Activated effector memory CD4-positive, alpha-beta T cell treated with anti-CD3 and anti-CD28 coated beads, Interleukin-2, amount 50 U/mL, for 16 hours (primary cell): Measurements from ENCODE around the gene MAPKAPK3.
"Not testable (repeated sequence)": the region's sequence is repeated elsewhere in the genome, so short reads cannot be mapped to it uniquely, and the experiment has no call there.

Source experiments
- DNase-seq: peaks from one replicate; pipeline ENCODE4 v3.0.0-alpha.2; 2020

MAPKAPK3 gene

DNA sequence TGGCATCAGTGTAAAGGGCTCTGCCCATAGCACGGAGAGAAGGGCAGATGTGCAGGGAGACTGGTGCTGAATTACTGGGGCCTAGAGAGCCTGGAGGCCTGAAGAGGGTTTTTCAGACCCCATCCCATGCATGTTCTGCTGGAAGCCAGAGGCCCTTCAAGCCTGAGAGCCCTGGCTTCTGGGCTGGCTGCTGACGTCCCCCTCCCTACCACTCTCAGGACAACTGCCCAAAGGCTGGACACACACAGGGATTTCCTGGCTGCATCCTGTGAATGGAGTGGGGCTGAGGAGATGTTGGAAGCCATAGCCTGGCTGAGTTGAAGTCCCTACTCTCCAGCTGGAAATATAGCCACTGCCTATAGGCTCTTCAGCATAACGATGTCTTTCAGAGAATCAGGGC, 40.9 kb downstream of the MAPKAPK3 start:
- peak; percentile 36 for DNase-seq

DNA sequence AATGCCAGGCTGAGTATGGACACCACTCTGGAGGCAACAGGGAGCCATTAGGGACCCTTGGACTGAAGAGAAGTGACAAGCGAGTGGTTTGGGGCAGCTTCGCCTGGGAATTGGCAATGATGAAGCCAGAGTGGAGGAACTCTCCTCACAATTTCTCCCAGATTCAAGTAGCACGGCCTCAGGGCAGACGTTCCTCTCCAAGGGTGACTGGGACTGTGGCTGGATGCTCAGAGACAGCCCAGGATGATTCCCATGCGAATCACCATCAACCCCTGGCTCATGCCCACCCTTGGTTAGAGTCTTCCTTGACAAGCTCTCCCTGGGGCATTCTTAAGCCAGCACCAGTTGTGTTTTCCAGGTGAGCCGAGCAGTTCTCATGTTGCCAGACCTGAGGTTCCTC, 41.5 kb downstream of the MAPKAPK3 start:
- peak; percentile 41 for DNase-seq

DNA sequence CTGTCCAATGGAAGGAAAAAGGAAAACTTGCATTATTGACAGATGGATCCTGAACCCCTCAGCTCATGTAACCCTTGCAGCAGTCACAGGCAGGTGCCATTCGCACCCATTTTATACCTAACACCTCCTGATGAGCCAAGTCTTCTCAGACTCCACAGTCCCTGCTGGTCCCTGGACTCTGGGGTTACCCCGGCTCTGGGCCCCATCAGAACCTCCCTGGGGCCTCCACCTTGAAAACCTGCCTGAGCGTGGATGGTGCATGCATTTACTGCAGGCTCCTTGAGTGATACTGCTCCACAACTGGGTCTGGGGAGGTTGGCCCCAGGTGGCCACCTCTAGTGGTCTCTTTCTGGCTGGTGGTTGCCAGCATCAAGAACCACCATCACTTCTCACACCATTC, 41.9 kb downstream of the MAPKAPK3 start:
- DNase-seq: peak; percentile 38

DNA sequence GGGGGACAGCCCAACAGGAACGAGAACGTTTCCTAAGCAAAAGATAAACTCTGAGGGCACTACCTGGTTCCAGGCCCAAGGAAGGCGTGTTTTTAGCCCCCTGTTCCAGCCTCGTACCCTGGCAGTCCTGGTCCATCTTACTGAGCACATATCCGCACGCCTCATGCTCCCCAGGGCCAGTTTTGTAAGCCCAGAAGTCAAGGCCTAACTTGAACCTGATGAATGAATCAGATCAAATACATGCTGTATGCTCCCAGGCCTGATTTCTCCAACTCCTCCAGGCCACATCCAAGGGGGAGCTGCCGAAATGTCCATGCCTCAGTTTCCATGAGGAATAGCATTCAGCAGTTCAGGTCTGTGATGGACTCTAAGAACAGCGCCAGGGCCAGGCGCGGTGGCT, 43.4 kb downstream of the MAPKAPK3 start:
- DNase-seq: peak; percentile 45

DNA sequence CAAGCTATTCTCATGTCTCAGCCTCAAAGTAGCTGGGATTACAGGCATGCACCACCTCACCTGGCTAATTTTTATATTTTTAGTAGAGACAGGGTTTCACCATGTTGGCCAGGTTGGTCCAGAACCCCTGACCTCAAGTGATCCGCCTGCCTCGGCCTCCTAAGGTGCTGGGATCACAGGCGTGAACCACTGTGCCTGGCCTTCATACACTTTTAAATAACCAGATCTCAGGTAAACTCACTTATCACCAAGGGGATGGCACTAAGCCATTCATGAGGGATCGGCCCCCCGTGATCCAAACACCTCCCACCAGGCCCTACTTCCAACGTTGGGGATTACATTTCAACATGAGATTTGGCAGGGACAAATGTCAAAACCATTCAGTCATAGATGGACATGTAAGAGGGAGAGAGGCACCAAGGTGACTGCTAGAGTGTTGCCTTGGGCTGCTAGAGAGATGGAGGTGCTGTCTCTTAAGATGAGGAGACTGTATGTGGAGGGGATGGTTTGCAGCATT, 44.4 kb downstream of the MAPKAPK3 start:
- peak; percentile 43 for DNase-seq

DNA sequence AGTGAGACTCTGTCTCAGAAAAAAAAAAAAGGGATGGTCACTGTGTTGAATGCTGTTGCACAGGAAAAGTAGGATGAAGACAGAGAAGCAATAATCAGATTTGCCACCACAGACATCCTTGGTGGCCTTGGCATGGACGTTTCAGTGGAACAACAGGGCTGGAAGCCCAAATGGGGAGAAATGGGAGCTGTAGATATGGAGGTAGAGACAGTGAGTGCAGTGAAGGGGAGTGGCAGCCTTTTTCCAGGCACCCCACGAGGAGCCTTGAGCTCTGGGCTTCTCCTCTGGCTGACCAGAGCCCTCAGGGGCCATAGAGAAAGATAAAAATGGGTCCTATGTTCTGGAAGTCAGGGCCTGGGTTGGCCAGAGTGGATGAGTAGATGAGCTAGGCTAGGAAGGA, 45.5 kb downstream of the MAPKAPK3 start:
- DNase-seq: no peak

DNA sequence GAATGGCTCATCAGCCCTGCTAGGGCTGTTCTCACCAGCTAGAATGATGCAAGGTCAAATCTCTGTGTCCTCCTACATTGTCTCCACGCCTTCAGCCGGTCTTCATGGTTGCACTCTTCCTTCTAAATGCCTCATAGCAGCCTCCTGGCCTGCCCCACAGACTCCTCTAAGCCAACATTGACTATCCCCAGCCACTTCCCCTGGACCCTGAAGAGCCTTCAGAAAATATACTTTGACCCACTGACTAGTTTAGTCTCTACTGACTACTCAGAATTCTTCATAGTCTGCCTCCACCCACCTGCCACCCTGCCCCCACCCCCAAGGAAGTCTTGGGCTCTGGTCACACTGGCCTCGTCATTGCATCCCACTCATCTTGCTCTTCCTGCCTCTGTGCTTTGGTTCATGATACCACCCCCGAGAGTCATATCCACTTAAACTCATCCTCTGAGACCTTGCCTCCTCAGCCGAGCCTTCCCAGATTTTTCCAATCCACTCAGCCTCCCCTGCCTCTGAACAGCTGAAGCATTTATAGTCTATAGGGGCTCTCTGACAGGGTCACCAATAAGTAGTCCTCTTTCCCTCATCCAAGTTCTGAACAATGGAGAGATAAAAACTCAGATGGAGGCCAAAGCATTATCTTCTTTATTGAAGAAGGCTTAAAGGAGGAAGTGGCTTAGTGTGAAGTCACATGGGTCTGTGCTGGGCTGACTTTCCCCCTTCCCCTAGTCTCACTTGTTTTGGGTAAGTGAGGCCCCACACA, 48.3 kb downstream of the MAPKAPK3 start:
- peak; percentile 38 for DNase-seq

DNA sequence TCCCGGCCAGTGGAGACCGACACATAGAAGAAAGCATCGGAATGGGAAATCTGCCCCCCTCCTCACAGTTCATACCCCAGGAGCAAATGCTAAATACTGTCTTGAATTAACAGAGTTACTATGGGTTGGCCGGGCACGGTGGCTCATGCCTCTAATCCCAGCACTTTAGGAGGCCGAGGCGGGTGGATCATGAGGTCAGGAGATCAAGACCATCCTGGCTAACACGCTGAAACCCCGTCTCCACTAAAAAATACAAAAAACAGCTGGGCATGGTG, 48.8 kb downstream of the MAPKAPK3 start:
- DNase-seq: peak; percentile 37

DNA sequence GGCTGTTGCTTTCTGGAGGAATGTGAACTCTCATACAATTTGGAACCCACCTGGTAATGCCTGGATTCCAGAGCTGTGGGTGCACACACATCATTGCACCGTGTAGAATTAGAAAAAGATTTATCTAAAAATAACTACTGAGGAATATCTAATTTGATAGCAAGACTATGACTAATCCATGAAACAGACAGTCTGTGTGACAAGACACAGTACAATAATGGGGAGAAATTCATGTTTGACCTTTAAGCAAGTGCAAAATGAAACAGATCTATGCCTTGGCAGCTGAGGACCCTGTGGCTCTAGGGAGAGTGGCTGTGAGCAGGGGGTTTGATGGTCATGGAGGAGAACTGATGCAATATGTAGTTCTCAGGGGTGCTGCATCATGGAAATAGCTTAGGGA, 49.9 kb downstream of the MAPKAPK3 start:
- no peak for DNase-seq

DNA sequence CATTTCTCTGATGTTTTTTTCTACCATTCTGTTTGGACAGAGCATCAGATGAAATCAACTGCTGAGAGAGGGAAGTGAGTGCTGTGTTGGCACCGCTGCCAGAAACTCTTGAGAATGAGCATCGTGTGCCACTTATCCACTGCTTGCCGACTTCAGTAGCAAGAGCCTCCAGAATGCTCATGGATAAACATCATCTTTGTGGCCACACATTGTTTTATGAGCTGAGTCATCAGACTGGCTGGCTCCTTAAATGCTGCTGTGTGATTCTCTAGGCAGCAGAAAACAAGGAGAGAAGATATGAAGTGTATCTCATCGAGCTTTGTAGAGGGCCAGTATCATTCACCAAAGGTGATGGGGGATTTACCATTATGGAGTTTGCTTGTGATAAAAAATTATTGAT, 54.4 kb downstream of the MAPKAPK3 start:
- DNase-seq: no peak

DNA sequence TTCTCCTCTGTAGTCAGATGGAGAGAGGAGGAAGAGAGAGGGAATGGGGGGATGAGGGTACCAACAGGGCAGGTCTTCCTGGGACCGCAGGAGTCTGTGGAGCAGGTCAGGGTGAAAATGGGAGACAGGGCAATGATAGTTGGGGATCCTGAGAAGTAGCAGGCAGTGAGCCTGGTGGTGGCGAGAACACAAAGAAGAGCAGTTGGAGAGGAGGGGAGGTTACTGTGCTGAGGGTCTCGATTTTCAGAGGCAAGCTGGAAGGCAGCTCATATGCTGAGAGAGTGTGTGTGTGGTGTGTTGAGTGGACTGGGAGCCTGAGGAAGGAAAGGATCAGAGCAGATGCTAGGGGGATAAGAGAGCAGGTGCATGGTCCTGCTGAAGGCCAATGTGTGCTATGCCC, 55.7 kb downstream of the MAPKAPK3 start:
- DNase-seq: no peak

DNA sequence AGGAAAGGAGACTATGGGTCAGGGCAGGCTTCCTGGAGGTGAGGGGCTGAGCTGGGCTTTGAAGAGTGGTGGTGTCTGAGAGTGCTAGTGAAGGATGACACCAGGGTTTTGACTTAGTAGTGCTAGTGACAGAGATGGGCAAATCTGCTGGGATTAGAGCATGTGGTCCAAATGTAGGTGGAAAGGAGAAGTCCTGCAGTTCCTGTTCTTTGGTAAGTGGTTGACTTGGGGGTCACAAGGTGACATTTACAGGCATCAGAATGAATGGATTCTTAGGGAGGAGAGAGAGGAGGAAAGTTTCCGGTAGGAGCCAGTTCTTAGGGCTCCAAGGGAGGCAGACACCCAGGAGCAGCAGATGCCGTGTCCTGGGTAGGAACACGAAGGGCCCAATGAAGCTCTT, 57.0 kb downstream of the MAPKAPK3 start:
- no peak for DNase-seq

DNA sequence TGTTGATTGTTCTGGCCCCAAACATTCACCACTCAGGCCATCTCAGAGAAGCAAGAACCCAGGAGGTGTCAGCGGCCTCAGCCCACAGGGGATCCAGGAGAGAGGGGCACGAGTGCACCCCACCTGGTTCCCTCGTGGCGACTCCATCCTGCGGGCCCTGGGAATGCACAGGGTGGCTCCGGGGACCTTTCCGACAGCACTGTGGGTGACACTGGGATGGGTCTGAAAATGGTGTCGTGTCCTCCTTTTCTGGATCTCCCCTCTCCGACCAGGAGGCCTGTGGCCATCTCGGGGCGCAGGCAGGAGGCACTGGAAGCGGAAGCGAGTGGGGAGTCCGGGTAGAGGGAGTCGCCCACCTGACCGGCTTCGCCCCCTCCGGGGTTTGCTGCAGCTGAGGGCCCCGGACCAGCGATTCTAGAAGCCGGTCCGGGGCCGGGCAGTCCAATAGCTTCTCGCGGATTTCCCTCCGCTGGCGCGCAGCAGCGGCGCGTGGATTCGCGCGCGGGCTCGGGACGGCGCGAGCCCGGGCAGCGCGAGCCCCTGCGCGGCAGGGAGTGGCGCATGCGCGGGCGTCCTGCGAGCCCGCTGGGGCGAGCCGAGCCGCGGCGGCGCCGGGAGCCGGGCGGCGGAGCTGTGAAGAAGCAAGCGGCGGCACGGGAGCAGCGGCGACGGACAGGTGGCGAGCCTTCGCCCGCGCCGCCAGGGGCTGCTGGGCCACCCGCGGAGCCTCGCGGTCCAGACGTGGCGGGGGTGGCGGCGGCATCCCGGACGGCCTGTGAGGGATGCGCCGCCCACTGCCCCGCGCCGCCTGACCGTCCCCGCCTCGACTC, 57.6 kb downstream of the MAPKAPK3 start, which contains the start of gene DOCK3:
TSS of gene DOCK3 (plus strand) at position 579 of the 830 bp plus-strand sequence. CDS start 337 bp downstream, outside the sequence.
- DNase-seq: peak; percentile 83

DNA sequence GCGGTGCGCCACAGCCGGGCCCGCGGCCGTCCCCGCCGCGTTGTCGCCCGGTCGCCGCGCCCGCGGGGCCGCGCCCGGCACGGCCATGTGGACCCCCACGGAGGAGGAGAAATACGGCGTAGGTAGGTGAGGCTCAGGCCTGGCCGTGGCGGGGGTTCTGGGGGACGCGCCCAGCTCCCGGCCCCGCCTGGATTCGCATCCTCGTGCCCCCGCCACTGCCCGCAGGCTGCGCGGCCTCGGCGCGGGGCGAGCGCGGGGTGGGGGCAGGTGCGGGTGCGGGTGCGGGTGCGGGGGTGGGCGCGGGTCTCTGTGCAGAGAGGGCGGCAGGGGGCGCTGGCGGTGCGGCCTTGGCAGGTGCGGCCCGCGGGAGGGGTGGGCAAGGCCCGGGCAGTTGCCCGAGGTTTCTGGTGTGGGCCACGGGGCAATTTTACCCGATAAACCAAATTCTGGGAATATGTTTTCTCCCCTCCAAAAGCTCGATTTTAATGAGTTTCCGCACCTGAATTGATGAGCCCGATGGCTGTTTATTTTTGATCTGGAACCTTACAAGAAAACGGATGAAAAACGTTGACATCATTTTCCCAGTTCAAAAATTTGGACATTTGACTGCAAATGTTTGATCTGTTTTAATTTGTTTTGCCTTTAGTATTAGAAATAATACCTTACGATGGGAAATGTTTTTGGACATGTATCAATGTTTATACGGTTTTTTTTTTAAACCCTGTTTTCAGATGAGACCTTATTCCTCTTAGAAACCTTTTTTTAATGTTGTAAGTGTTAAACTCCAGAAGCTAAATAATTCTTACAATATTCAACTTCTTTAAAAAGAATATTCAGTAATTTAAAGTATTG, 58.5 kb downstream of the MAPKAPK3 start:
- peak; percentile 83 for DNase-seq

DNA sequence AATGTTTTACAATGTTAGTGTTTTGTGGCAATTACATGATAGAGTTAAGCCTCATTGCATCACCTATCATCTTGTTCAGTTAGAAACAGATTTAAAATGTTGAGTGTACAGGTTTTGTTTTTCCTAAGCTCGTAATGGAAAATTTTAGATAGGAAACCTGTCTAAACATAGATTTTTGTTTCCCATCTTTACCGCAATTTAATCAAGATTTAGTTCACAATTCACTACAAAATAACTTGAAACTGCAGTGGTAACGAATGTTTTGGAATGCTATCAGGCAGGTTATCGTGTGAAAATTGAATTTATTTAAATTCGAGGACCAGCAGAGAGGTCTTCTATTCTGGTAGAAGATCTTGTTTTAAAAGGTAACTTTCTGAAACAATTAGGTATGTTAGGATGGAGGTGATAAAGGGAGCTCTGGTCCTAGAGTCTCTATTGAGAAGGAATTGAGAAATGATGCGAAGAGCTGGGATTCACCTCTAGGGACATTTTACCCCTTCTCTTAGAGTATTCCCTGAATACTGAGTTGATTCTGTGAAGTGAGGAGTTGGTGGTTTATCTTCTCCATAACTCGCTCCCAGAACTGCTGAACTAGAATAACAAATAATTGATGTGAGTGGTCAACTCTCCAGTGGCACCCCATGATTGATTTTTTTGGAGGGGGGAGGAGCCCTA, 59.2 kb downstream of the MAPKAPK3 start:
- DNase-seq: no peak

DNA sequence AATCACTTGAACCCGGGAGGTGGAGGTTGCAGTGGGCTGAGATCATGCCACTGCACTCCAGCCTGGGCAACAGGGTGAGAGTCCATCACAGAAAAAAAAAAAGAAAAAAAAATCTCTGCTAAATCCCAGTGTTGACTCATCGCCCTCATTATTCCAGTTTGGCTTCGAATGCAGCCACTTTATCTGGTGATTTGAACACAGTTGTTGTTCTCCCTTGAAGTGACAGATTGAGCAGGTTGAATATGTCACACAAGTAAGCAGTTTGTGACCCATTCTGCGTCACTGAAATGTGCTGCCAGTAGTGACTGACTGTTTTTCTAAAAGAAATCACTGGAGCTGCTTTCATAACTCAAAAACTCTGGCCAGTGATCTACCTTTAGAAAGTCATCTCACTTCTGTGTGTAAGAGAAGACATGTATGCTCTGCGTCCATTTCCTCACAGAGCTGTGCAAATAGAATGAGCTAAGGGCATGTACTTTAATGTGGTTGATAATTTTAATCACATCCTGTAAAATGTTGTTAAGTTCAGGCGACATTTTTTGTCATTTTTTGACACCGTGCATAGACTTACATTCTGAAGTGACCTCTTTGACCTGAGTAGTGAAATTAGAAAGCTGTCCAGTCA, 70.3 kb downstream of the MAPKAPK3 start:
- no peak for DNase-seq

DNA sequence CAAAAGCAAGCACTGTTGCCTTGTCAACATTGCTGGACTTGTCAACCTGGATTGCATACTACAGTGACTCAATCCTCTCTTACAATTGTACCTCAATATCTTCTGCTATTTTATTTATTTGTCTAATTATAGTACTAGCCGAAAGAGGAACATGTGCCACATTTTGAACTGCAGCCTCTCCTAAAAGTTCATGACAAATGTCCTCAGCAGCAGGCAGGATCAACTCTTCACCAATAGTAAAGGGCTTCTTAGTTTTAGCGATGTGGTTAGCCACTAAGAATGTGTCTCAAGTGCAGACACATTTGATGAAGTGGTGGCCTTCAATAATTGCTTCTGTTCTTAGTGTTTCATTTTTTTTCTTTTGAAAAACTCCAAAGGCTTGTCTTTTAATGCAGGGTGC, 71.0 kb downstream of the MAPKAPK3 start:
- DNase-seq: no peak

DNA sequence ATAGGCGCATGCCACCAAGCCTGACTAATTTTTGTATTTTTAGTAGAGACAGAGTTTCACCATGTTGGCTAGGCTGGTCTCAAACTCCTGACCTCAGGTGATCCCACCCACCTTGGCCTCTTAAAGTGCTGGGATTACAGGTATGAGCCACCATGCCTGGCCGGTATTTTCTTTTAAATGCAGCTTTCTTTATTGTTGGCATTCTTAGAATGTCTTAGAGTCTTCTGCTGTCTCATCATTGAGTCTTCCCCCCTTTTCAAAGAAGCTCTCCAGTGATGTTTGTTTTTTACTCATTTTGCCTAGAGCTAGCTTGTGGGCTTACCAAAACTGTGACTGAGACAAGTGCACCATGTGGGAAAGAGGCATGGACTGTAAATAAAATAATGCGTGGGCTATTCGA, 71.7 kb downstream of the MAPKAPK3 start:
- not testable (repeated sequence) for DNase-seq

DNA sequence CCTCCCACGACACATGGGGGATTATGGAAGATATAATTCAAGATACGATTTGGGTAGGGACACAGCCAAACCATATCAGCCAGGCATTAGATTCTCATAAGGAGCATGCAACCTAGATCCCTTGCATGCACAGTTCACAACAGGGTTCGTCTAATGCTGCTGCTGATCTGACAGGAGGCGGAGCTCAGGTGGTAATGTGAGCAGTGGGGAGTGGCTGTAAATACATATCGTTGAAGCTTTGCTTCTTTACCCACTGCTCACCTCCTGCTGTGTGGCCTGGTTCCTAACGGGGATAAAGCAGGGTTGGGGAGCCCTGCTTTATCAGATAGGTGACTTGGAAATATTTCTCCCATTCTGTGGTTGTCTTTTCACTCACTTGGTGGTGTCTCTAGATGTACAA, 72.6 kb downstream of the MAPKAPK3 start:
- no peak for DNase-seq

DNA sequence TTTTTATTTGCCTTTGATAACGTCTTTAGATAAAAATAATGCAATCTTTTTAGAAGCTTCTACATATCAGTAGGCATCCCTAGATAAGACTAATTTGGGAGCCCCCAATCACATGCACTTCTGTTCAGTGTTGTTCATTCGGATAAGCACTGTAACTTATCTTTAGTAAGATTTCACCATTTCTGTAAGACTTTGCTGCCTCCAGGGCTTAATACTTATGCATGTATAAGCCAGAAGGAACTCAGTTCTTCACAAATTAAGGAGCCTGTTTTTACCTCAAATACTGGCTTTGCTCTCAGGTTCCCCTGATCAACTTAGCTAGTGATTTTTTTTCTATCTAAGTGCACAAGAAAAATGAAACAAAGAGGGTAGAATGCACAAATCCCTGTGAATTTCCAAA, 78.1 kb downstream of the MAPKAPK3 start:
- DNase-seq: no peak

DNA sequence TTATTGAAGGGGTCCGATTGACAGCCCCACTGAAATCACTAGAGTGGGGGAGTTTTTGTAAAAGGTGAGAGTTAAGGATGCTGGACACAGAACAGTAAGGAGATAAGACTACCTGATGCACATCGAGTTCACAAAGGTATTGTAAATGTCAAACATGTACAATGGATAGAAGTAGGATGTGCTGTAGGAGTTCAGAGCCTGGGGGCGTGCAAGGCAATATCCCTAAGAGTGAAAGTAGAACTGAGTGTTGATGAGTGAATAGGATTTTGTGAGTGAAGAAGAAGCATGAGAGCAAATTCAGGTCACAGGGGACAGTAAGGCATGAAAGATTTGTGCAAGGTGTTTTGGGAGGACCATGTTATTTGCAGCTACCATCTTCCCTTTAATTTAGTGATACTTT, 79.3 kb downstream of the MAPKAPK3 start:
- no peak for DNase-seq

DNA sequence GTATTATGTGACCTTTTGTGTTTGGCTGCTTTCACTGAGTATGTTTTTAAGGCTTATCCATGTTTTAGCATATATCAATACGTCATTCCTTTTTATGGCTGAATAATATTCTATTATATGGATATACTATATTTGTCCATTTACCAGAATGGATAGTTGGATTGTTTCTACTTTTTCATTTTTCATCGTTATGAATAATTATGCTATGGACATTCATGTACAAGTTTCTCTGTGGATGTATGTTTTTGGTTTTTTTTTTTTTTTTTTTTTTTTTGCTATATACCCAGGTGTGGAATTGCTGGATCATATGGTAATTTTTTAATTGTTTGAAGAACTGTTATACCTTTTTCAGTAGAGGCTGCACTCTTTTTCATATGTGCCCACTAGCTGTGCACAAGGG, 81.3 kb downstream of the MAPKAPK3 start:
- no peak for DNase-seq
